NCI-H1417 treated with DMSO at 0.1 percent for 48 hours (cell line): Measurements from ENCODE around the gene CPLX4.
"Not testable (repeated sequence)": the region's sequence is repeated elsewhere in the genome, so short reads cannot be mapped to it uniquely, and the experiment has no call there.

Source experiments
- DNase-seq: peaks from one replicate; lab custom pipeline; 2025; lab: John Stamatoyannopoulos, UW

Gene CPLX4

DNA sequence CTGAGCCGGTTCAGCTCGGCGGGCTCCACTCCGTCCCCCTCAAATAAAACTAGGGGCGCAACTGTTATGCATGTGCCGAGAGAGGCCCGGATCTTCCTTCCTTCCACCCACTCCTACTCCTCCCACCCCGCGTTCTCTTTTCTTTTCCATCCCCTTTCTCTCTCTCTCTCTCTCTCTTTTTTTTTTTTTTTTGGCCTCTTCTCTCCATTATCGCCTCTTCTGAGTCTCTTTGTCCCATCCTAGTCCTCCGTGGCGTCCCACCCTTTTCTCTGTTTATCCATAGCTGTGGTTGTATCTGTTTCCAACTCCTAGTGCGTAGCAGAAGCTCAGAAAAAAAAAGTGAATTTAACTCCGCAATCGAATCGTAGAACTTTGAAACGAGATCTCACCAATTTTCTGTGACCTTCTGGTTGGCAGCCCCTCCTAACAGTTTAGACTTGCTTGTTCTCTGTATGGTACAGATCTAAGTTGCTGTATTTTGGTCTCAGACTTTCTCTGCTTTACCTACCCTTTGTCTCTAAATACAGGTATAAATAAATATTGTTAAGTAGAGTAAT is 48.8 kb downstream of the CPLX4 start:
- DNase-seq = no peak

GRCh38 chr18:59268721-59269562 is 49.5 kb downstream of the CPLX4 start:
- no peak for DNase-seq

DNA sequence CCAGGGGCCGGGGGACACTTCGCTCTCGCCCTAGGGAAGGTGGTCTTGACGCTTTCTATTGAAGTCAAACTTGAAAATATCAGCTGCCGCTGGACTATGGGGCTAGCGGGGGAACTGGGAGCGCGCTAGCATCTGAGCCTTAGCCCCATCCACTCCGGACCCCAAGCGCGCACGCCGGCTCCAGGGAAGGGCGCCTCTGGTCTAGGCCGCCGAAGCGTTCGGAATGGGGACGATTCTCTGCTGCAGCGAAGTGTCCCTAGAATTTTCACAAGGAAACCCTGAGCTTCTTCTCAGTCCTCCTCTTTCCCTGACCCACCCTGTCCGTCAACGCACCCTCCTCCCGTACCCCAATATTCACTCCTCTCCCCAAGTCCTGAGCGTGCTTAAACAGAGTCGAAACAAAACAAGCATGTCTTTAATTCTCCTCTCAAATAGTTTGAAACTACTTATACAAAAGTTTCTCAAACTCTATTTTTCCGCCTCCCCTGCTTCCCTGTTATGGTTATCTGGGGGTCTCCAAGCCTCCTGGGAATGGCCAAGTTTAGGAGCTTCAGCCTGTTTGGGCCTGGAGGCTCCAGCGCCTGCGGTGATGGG is 50.2 kb downstream of the CPLX4 start:
- DNase-seq = no peak

DNA sequence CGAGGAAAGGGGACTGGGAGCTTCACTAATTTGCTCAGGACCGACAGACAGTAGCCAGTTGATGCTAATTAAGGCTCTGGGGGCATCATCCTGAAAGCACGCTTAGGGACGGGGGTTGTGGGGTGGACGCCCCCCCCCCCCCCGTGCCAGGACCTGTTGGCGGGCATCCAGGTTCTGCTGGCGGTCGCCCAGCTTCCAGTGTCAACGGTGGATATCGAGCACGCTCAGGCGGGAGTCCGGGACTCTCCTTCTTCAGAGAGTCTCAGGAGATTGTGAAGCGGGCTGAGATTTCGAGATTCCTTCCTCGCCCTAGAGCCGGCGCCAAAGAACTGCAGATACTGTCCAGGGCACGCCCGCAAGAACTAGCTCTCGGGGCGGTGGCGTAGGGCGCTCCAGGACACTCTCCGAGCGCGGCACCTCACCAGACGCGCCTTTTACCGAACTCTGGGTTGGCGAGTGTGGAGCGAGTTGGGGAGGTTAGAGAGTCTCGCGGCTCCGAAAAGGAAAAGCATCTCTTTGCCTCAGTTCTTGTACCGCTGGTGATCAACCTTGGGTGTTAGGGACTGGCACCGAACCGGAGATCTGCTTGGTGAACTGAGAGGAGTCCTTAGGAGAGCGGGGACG is 50.8 kb downstream of the CPLX4 start:
- DNase-seq = no peak

DNA sequence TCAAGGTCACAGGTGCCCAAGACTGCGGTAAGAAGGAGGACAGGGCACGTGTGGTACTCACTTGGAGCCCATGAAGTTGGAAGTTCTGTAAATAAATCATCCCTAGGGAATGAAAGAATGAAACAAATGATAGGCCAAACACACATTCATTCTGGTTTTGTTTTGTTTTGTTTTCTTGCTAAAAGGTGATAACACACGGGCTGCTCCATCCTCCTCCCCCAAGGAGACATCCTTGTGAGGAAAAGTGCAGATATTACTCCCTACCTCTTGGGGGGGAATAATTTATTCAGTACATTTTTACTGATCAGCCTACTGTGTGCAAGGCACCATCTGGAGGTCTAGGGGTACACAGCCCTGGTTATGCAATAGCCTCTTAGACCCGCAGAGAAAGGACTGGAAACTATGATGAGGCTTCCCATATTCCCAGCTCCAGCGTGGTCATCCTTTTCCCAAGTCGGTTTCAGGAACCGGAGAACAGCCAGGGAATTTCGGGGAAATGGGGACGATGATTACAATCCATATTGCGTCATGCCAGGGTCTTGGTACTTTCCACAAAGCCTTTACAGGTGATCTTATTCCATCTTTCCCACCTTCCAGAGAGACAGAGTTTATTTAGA is 51.5 kb downstream of the CPLX4 start:
- DNase-seq = no peak

DNA sequence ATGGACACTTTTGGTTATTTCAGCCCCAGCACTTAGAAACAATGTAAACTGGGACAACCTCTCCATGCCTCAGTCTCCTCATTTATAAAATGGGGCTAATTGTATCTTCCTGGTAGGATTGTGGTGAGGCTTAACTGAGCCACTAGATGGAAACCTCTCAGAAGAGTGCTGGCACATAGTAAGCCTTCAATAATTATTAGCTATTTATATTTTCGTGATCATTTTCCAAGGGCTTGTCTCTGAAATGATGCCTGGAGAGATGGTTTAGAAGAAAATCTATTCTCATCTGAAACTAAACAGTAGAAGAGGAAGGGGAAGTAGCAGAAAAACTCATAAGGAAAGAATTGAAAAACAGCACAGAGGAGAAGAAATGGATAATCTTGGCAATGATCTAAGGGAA is 52.0 kb downstream of the CPLX4 start:
- no peak for DNase-seq

DNA sequence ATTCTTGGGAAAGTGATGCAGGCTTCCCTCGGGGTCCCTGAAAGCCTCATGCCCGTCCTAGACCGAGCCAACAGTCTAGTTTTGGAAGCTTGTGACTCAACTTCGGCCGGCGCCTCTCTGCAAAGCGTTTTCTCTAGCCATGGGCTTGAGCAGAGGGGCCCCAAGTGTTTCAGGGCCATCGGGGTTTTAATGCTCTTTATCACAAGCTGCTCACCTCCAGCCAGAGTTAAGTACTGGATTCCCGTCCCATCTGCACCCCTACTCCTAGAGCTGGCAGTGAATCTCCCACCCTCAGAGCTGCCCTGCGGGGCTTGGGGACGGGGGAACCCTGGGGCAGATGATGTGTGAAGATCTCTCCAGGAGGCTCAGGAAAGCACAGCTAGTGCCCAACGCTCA is 52.5 kb downstream of the CPLX4 start:
- no peak for DNase-seq

DNA sequence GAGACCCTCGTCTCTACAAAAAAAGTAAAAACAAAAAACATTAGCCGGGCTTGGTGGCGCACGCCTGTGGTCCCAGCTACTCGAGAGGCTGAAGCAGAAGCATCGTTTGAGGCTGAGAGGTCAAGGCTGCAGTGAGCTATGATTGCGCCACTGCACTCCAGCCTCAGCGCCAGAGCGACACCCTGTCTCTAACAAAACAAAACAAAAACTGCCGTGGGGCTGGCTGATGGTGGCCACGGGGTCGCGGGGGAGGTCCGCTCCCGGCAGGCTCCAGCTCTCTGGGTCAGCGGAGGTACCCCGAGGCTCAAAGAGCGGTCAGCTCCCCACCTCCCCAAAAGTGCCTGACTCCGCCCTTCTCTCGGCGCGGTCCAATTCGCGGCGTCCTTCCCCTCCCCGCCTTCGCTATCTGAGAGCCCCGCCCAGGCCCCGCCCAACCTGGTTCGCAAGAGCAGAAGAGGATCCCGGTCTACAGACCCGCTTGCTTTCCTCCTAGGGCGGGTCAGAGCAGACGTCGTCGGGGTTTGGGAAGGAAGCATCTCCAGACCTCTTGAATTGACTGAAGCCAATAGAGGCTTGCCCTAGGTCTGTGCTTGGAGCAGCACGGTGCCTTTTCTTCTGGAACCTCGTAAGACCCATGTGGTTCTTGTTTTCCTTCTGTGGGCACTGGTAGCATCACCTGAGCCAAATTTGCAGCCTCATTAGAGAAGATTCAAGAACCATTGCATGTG is 53.0 kb downstream of the CPLX4 start:
- no peak for DNase-seq

- no peak for DNase-seq
These were observed 53.7 kb downstream of the CPLX4 start for GRCh38 chr18:59264651-59265245.

- DNase-seq = no peak
These were observed 54.3 kb downstream of the CPLX4 start for GRCh38 chr18:59264121-59264571.

DNA sequence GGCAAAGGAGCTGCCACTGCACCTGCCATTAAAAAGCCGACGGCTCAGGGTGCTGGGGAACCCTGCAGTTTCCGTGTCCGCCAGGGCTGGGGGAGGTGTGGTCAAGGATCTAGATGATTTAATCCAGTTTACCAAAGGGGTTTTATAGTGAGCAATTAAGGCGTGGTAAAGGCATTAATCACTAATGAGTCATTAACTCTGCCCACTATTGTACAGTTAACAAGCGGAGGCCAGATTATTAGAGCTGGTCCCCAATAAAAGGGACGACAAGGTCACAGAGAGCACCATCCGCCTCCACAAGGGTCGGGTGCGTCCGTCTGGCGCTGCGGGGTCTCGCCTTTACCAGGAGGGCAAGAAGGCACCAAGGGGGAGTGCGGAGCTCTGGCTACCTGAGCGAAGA is 54.8 kb downstream of the CPLX4 start:
- DNase-seq = no peak

- not testable (repeated sequence) for DNase-seq
These were observed 56.2 kb downstream of the CPLX4 start for GRCh38 chr18:59262243-59262642.

DNA sequence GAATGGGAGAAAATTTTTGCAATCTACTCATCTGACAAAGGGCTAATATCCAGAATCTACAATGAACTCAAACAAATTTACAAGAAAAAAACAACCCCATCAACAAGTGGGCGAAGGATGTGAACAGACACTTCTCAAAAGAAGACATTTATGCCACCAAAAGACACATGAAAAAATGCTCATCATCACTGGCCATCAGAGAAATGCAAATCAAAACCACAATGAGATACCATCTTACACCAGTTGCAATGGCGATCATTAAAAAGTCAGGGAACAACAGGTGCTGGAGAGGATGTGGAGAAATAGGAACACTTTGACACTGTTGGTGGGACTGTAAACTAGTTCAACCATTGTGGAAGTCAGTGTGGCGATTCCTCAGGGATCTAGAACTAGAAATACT is 56.6 kb downstream of the CPLX4 start:
- not testable (repeated sequence) for DNase-seq

GRCh38 chr18:59255491-59255890 is 63.0 kb downstream of the CPLX4 start:
- DNase-seq = not testable (repeated sequence)

DNA sequence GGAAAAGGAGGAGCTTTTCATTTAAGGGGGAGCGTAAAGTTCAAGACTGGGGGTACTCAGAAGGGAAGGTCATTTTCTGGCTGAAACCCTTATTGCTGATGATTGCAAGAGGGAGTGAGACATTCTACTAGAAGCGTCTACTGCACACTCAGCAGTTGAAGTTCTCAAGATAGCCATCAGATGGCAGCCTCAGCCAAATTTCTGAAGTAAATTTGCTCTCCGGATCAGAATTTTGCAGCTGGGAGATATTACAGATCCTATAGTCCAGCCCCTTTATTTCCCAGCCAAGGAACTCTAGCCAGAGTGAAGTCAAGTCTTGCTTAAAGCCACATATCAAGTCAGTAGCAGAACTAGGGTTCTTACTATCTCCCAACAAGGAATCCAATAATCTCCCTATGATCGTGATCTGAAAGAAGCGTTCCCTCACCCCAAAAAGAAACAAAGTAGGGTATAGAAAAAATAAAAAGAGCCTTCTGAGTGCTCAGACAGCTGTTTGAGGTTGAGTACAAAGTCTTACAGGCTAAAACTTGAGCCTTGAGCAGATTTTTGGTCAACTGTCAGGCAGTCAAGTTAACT is 69.2 kb downstream of the CPLX4 start:
- DNase-seq = peak; percentile 87

GRCh38 chr18:59246796-59247195 is 71.7 kb downstream of the CPLX4 start:
- no peak for DNase-seq
